Astrocyte (in vitro differentiated cells and primary cell): ENCODE data around the gene NID2.

ENCODE experiments used
- EZH2 ChIP-seq: IDR thresholded peaks from 2 replicates; pipeline ENCODE4 v1.6.1; 2012; ENCODE audit warnings: mild to moderate bottlenecking, low read length, inconsistent platforms; ENCODE audit not compliant: insufficient read depth
- TF ChIP-seq, protein P1 (sequence below): IDR thresholded peaks from 2 replicates; pipeline ENCODE4 v1.5.1; 2011; ENCODE audit warnings: low read depth, mild to moderate bottlenecking, inconsistent platforms, low read length, moderate library complexity; ENCODE audit not compliant: insufficient read depth

GRCh38 chr14:52040598-52040997 is 28.3 kb downstream of the NID2 start:
- TF ChIP-seq, protein P1, sequence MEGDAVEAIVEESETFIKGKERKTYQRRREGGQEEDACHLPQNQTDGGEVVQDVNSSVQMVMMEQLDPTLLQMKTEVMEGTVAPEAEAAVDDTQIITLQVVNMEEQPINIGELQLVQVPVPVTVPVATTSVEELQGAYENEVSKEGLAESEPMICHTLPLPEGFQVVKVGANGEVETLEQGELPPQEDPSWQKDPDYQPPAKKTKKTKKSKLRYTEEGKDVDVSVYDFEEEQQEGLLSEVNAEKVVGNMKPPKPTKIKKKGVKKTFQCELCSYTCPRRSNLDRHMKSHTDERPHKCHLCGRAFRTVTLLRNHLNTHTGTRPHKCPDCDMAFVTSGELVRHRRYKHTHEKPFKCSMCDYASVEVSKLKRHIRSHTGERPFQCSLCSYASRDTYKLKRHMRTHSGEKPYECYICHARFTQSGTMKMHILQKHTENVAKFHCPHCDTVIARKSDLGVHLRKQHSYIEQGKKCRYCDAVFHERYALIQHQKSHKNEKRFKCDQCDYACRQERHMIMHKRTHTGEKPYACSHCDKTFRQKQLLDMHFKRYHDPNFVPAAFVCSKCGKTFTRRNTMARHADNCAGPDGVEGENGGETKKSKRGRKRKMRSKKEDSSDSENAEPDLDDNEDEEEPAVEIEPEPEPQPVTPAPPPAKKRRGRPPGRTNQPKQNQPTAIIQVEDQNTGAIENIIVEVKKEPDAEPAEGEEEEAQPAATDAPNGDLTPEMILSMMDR: no peak
- TF ChIP-seq EZH2: no peak
